Measurements from ENCODE around the gene CLEC20A. TPM values are rescaled to one million over a fixed set of nuclear protein-coding genes. Genes with fewer than 3 reads are reported as not detected.
A peak's percentile ranks its signal among the peaks of the same experiment; 100 is the strongest.
"Not testable (repeated sequence)": the region's sequence is repeated elsewhere in the genome, so short reads cannot be mapped to it uniquely, and the experiment has no call there.

The CLEC20A gene
- total RNA-seq, 1 experiment from 2014 or later, result not detected

GRCh38 chr1:178529364-178530036 lies 32.7 kb upstream of the CLEC20A start:
- DNase-seq (ENCODE audit: low read depth), result no peak

GRCh38 chr1:178528953-178529335 lies 32.2 kb upstream of the CLEC20A start:
- DNase-seq (ENCODE audit: low read depth), result no peak

GRCh38 chr1:178528228-178528952 lies 31.6 kb upstream of the CLEC20A start:
- no peak for DNase-seq (ENCODE audit: low read depth)

- DNase-seq (ENCODE audit: low read depth), result no peak
Observed at GRCh38 chr1:178527117-178527516, 30.4 kb upstream of the CLEC20A start.

DNA sequence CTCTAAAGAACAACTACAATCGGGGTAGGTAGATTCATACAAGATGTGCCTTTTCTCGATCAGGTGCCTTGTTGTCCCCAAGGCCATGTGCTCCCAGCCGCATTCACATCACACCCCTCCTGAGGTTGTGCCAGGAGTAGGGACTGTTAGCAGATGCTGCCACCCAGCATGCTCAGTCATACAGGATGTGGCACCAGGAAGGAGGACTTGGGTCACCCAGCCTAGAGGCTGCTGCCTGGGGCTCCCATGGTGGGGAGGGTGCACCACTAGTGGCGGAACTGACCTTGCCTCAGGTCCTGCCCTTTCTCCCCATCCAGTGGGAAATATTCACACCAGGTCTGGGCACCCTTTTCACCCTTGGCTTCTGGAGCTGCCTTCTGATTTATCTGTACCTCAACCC lies 24.5 kb upstream of the CLEC20A start:
- no peak for DNase-seq (ENCODE audit: low read depth)

DNA sequence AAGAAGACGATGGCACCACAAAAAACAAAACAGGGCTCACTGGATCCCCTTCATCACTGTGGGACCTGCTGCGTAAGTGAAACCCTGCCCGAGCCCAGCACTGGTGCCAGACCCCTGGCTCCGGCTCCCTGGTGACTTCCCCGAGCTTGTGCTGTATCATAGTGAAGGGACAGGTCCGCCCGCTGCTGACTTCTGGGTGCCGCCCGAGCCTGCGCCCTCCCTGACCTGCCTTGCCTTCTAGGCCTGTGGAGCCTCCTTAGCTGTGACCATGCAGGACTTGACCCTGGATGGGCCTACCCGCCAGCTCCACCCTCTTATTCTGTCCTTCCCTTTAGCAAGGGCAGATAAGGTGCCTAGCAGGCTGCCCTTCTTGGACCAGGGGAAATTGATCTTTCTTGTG lies 24.0 kb upstream of the CLEC20A start:
- DNase-seq (ENCODE audit: low read depth), result no peak

GRCh38 chr1:178518894-178519293 lies 22.1 kb upstream of the CLEC20A start:
- no peak for DNase-seq (ENCODE audit: low read depth)

- no peak for DNase-seq (ENCODE audit: low read depth)
Observed at GRCh38 chr1:178516110-178516509, 19.3 kb upstream of the CLEC20A start.

DNA sequence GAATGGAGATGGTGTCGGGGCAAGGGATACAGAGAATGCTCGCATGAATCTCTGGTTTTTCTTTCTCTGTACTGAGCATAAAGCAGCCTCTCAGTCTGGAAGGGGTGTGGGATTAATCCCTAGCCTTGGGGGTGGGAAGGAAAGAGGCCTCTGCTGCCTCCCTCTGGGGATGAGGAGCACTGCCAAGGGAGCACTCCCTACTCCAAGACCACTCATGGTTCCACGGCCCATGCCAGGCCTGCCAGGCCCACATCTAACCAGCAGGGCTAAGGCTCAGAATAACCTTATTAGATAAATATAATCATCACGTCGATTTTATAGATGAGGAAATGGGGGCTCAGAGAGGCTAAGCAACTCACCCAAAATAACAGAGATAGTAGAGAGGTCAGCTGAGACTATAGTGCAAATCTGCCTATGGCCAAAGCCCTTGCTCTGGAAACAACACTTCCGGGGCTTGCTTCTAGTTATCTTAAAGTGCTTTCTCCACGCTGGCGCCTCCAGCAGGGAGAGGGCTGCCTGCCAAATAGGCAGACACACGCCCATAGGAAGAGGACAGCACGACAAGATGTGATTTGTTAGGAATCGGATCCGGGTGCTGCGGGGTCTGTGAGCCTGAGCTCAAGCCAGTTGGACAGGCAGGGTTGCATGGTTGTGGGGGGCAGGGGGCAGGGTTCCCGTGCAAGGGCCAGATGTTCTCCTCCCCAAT lies 16.7 kb upstream of the CLEC20A start:
- DNase-seq (ENCODE audit: low read depth), result peak; percentile 29

GRCh38 chr1:178512566-178513277 lies 16.0 kb upstream of the CLEC20A start, which contains the start of gene TEX35:
TEX35 (plus strand) TSS chr1:178513109; CDS start chr1:178513189, 80 bp downstream.
- DNase-seq (ENCODE audit: low read depth), result no peak

DNA sequence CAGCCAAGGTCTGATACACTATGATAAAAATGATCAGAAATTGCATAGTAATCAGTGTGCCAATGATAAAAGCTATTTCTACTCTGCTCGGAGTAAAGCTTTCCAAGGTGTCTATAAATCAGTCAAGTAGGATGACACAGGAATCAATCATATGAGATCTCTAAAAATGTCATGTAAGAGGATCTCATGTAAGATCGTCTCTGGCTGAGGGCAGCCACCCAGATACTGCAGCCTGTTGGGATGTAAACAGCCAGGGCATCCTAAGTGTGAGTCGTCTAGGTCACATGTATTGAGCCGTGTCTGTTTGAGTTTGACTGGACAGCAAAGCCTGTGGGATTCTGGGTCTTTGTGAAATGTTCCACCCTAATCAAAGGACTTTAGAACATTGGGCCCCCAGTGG lies 13.4 kb upstream of the CLEC20A start:
- DNase-seq (ENCODE audit: low read depth), result no peak

GRCh38 chr1:178509414-178510007 lies 12.7 kb upstream of the CLEC20A start:
- DNase-seq (ENCODE audit: low read depth), result no peak

- DNase-seq (ENCODE audit: low read depth), result no peak
Observed at GRCh38 chr1:178506669-178507068, 9.9 kb upstream of the CLEC20A start.

DNA sequence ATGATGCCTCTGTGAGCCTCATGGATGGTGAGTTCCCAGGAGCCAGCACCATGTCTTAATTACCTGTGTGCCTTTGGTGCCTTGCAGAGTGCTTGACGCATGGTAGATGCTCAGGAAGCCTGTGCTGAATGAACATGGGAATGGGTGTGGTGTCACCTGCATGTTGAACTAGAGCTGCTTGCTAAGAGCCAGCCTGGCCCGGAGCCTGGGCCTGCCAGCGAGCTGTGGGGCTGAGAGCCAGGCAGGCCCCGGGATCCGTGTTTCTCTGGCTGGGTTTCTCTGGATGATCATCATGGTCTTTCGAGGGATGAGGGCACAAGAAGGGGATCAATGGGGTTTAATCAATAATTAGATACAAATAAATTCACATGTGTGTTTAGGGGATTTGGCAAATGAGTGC lies 9.4 kb upstream of the CLEC20A start:
- DNase-seq (ENCODE audit: low read depth), result no peak

DNA sequence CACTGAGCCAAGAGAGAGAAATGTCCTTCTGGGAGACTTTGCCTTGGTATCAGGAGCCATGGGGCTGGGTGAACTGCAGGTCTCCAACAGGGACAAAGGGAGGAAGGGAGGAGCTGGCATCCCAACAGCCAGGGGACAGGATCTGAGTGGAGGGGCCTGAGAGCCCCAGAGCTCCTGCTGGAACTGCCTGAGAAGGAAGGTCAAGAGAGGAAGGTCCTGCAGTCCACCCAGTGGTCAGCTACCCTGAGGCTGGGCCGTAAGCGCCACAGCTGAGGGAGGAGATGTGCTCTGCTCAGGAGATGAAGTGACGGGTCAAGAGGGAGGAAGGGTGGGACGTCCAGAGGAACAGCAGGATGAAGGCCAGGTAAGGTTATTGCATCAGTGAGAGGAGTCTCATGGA lies 7.5 kb upstream of the CLEC20A start:
- DNase-seq (ENCODE audit: low read depth), result no peak

GRCh38 chr1:178503849-178504248 lies 7.1 kb upstream of the CLEC20A start:
- no peak for DNase-seq (ENCODE audit: low read depth)

DNA sequence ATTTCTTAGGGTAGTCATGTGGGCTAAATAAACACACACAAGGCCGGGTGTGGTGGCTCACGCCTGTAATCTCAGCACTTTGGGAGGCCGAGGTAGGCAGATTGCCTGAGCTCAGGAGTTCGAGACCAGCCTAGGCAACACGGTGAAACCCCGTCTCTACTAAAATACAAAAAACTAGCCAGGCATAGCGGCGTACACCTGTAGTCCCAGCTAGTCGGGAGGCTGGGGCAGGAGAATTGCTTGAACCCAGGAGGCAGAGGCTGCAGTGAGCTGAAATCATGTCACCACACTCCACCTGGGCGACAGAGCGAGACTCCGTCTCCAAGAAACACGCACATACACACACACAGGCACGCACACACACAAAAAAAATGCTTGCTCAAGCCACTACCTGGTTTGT lies 6.6 kb upstream of the CLEC20A start:
- DNase-seq (ENCODE audit: low read depth), result not testable (repeated sequence)

DNA sequence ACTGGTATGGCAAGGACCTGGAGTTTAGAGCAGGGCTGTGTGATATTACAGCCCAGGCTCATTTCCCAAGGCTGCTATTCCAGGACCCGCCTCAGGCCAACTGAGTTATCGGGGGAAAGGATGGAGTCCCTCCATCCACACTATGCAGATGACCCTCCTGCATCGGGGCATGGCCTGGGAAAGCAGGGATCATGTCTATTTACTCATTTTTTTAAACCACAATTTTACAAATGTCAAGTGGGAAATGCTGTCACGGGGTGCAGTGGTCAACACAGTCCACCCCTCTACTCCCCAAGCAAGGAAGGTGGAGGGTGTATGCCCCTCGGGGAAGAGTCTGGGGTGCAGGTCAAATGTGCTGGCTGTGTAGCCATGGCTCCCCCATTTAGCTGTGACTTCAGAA lies 6.1 kb upstream of the CLEC20A start:
- no peak for DNase-seq (ENCODE audit: low read depth)

- DNase-seq (ENCODE audit: low read depth), result no peak
Observed at GRCh38 chr1:178502330-178502714, 5.6 kb upstream of the CLEC20A start.

GRCh38 chr1:178501705-178502329 lies 5.1 kb upstream of the CLEC20A start:
- peak; percentile 51 for DNase-seq (ENCODE audit: low read depth)

GRCh38 chr1:178500936-178501554 lies 4.3 kb upstream of the CLEC20A start:
- DNase-seq (ENCODE audit: low read depth), result no peak
